Sigmoid colon (tissue), 4 donors: ENCODE data around the gene SRRM4.

Experiments
- POLR2A ChIP-seq, 2 donors: fragments of 450-650 bp; IDR thresholded peaks; one replicate each; pipeline ENCODE4 v1.6.1; 2016; ENCODE audit warnings: antibody characterized with exemption in 2 of 2, mild to moderate bottlenecking in 2 of 2, moderate library complexity in 2 of 2
- POLR2AphosphoS5 ChIP-seq, 4 donors: sonication (generic); formaldehyde crosslinking; IDR thresholded peaks; one replicate each; pipeline ENCODE4 v1.6.1; 2017; ENCODE audit warnings: antibody characterized with exemption in 4 of 4
- TF ChIP-seq, protein P1 (sequence below), 4 experiments: fragments of 450-650 bp in 3 of 4; fragments of 200-600 bp in 1 of 4; IDR thresholded peaks; one replicate each; pipeline ENCODE4 v1.5.1; 2016 to 2019; ENCODE audit warnings: antibody characterized with exemption in 4 of 4, mild to moderate bottlenecking in 3 of 4, moderate library complexity in 2 of 4

DNA sequence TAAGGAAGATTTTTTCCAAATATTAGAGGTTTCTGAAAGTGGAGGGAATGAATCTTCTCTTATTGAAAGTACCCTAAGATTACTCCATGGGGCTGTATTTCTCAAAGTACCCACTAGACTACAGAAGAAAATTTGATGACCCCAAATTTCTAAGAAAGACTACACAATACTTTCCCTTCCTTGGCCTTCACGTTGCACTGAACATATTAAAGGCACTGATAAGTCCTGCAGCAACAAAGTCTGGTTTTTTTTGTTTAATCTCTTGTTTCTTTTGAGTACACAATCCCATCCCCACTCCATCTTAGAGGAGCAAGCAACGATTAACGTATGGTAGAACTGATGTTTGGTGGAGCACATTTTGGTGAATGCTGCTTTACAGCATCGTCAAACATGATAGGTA is 70.1 kb downstream of the SRRM4 start:
- TF ChIP-seq, protein P1, sequence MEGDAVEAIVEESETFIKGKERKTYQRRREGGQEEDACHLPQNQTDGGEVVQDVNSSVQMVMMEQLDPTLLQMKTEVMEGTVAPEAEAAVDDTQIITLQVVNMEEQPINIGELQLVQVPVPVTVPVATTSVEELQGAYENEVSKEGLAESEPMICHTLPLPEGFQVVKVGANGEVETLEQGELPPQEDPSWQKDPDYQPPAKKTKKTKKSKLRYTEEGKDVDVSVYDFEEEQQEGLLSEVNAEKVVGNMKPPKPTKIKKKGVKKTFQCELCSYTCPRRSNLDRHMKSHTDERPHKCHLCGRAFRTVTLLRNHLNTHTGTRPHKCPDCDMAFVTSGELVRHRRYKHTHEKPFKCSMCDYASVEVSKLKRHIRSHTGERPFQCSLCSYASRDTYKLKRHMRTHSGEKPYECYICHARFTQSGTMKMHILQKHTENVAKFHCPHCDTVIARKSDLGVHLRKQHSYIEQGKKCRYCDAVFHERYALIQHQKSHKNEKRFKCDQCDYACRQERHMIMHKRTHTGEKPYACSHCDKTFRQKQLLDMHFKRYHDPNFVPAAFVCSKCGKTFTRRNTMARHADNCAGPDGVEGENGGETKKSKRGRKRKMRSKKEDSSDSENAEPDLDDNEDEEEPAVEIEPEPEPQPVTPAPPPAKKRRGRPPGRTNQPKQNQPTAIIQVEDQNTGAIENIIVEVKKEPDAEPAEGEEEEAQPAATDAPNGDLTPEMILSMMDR (IDR thresholded peaks at IDR 0.05) = no peak
- TF ChIP-seq POLR2AphosphoS5 (IDR thresholded peaks at IDR 0.05) = no peak
- TF ChIP-seq POLR2A (IDR thresholded peaks at IDR 0.05) = no peak
